Natural killer cell treated with Interleukin-12 subunit alpha and Interleukin-12 subunit beta and Interleukin-15 and Interleukin-18, amount 100 ng/mL, for 72 hours (primary cell): ENCODE results near the gene IGFBP3. TPM values are rescaled to one million over a fixed set of nuclear protein-coding genes. Genes with fewer than 3 reads are reported as not detected.

Source experiments
- ATAC-seq, 2 donors: fragments of 150-1000 bp; cut with Tn5 transposase in 1 of 2; sonication (Bioruptor Pico), chemical (Tn5 transposase) in 1 of 2; 2 replicates each; pipeline ENCODE4 v1.10.0; 2021
- DNase-seq: peaks from one replicate; pipeline ENCODE4 v3.0.0; 2022; ENCODE audit warnings: low spot score
- H3K27ac Mint-ChIP-seq, 2 donors: 1 replicate in 1 of 2; 2 replicates in 1 of 2; pipeline ENCODE4 v1.8.0; 2022; ENCODE audit warnings: mixed read lengths in 2 of 2, mild to moderate bottlenecking in 1 of 2, moderate library complexity in 1 of 2
- H3K27me3 Mint-ChIP-seq, 2 donors: 1 replicate in 1 of 2; 2 replicates in 1 of 2; pipeline ENCODE4 v1.8.0; 2022; ENCODE audit warnings: mixed read lengths in 2 of 2
- H3K36me3 Mint-ChIP-seq: one replicate; pipeline ENCODE4 v1.8.0; 2022; ENCODE audit warnings: mixed read lengths
- H3K4me1 Mint-ChIP-seq, 2 donors: 1 replicate in 1 of 2; 2 replicates in 1 of 2; pipeline ENCODE4 v1.8.0; 2022; ENCODE audit warnings: low read depth in 2 of 2, mixed read lengths in 2 of 2, mild to moderate bottlenecking in 1 of 2
- H3K4me3 Mint-ChIP-seq: one replicate; pipeline ENCODE4 v1.8.0; 2022; ENCODE audit warnings: mixed read lengths
- H3K9me3 Mint-ChIP-seq: 2 replicates; pipeline ENCODE4 v1.8.0; 2022; ENCODE audit warnings: mixed read lengths
- total RNA-seq, 2 donors: library from RNA; stranded (reverse); gene quantifications; one replicate each; pipeline ENCODE4 v1.2.3, GENCODE V29; 2022

The IGFBP3 gene
- total RNA-seq, 2 donors from 2014 or later = 1.7 TPM; not detected in 1

- no peak for DNase-seq
- Mint-ChIP-seq H3K27ac (no peak overlapping the region), H3K9me3 (no peaks in the 10 kb centered on the region), H3K4me3 (no peak overlapping the region), H3K36me3 (no peaks in the 10 kb centered on the region), H3K4me1 (peaks cover 10 to 24% of the 10 kb centered on the region in 2 donors), H3K27me3 (peaks cover 14 to 30% of the 10 kb centered on the region in 2 donors)
- no peak for ATAC-seq
Measured at GRCh38 chr7:45919231-45919784, 1.8 kb downstream of the IGFBP3 start.

GRCh38 chr7:45918556-45918955 is 2.5 kb downstream of the IGFBP3 start:
- Mint-ChIP-seq H3K4me1 (peaks cover 10 to 24% of the 10 kb centered on the region in 2 donors), H3K27ac (no peak overlapping the region), H3K27me3 (peaks cover 14 to 27% of the 10 kb centered on the region in 2 donors), H3K36me3 (no peaks in the 10 kb centered on the region), H3K9me3 (no peaks in the 10 kb centered on the region), H3K4me3 (no peak overlapping the region)
- ATAC-seq (no peak), DNase-seq (no peak)

- H3K4me1 Mint-ChIP-seq = peaks cover 3 to 16% of the 10 kb centered on the region in 2 donors
- ATAC-seq (peak in 1 of 2 donors; percentile 68), DNase-seq (peak; percentile 73)
- H3K27me3 Mint-ChIP-seq = peaks cover 7 to 20% of the 10 kb centered on the region in 2 donors
- no peaks in the 10 kb centered on the region for H3K36me3 Mint-ChIP-seq
- no peak overlapping the region for H3K4me3 Mint-ChIP-seq
- no peak overlapping the region for H3K27ac Mint-ChIP-seq
- no peaks in the 10 kb centered on the region for H3K9me3 Mint-ChIP-seq
Measured at GRCh38 chr7:45917658-45918057, 3.4 kb downstream of the IGFBP3 start.

- H3K36me3 Mint-ChIP-seq = no peaks in the 10 kb centered on the region
- DNase-seq = no peak
- ATAC-seq = no peak
- H3K4me1 Mint-ChIP-seq = peaks cover 0 to 10% of the 10 kb centered on the region in 2 donors
- H3K9me3 Mint-ChIP-seq = no peaks in the 10 kb centered on the region
- no peak overlapping the region for H3K4me3 Mint-ChIP-seq
- peaks cover 7 to 14% of the 10 kb centered on the region in 2 donors for H3K27me3 Mint-ChIP-seq
- H3K27ac Mint-ChIP-seq = no peak overlapping the region
Measured at GRCh38 chr7:45917064-45917463, 4.0 kb downstream of the IGFBP3 start.

GRCh38 chr7:45915606-45916005 is 5.5 kb downstream of the IGFBP3 start:
- DNase-seq (no peak), ATAC-seq (no peak)
- Mint-ChIP-seq H3K4me1 (peaks cover 0 to 8% of the 10 kb centered on the region in 2 donors), H3K36me3 (no peaks in the 10 kb centered on the region), H3K27ac (no peak overlapping the region), H3K27me3 (peaks cover 7 to 13% of the 10 kb centered on the region in 2 donors), H3K4me3 (no peak overlapping the region), H3K9me3 (no peaks in the 10 kb centered on the region)

- peaks cover 2 to 8% of the 10 kb centered on the region in 2 donors for H3K27me3 Mint-ChIP-seq
- H3K9me3 Mint-ChIP-seq = no peaks in the 10 kb centered on the region
- no peak overlapping the region for H3K4me3 Mint-ChIP-seq
- H3K4me1 Mint-ChIP-seq = peaks cover 0 to 2% of the 10 kb centered on the region in 2 donors
- H3K36me3 Mint-ChIP-seq = no peaks in the 10 kb centered on the region
- DNase-seq = no peak
- ATAC-seq = peak in 1 of 2 donors; percentile 12
- no peak overlapping the region for H3K27ac Mint-ChIP-seq
Measured at GRCh38 chr7:45914911-45915310, 6.2 kb downstream of the IGFBP3 start.

- H3K36me3 Mint-ChIP-seq = no peaks in the 10 kb centered on the region
- no peaks in the 10 kb centered on the region for H3K9me3 Mint-ChIP-seq
- H3K4me1 Mint-ChIP-seq = no peaks in the 10 kb centered on the region
- ATAC-seq = no peak
- no peak overlapping the region for H3K27ac Mint-ChIP-seq
- H3K4me3 Mint-ChIP-seq = no peak overlapping the region
- peaks cover 0 to 7% of the 10 kb centered on the region in 2 donors for H3K27me3 Mint-ChIP-seq
- DNase-seq = no peak
Measured at GRCh38 chr7:45912972-45913371, 8.1 kb downstream of the IGFBP3 start.

GRCh38 chr7:45911311-45911710 is 9.8 kb downstream of the IGFBP3 start:
- ATAC-seq (no peak), DNase-seq (no peak)
- no peak overlapping the region for H3K27ac Mint-ChIP-seq
- no peaks in the 10 kb centered on the region for H3K9me3 Mint-ChIP-seq
- H3K4me1 Mint-ChIP-seq = no peaks in the 10 kb centered on the region
- no peak overlapping the region for H3K4me3 Mint-ChIP-seq
- H3K36me3 Mint-ChIP-seq = no peaks in the 10 kb centered on the region
- H3K27me3 Mint-ChIP-seq = peaks cover 0 to 6% of the 10 kb centered on the region in 2 donors

GRCh38 chr7:45910855-45911254 is 10.2 kb downstream of the IGFBP3 start:
- DNase-seq (no peak), ATAC-seq (no peak)
- H3K27me3 Mint-ChIP-seq = peaks cover 0 to 1% of the 10 kb centered on the region in 2 donors
- H3K4me1 Mint-ChIP-seq = no peaks in the 10 kb centered on the region
- H3K9me3 Mint-ChIP-seq = no peaks in the 10 kb centered on the region
- H3K36me3 Mint-ChIP-seq = no peaks in the 10 kb centered on the region
- no peak overlapping the region for H3K27ac Mint-ChIP-seq
- no peak overlapping the region for H3K4me3 Mint-ChIP-seq

- no peak for DNase-seq
- no peak overlapping the region for H3K27ac Mint-ChIP-seq
- no peaks in the 10 kb centered on the region for H3K4me1 Mint-ChIP-seq
- no peak for ATAC-seq
- H3K27me3 Mint-ChIP-seq = no peaks in the 10 kb centered on the region
- H3K4me3 Mint-ChIP-seq = no peak overlapping the region
- no peaks in the 10 kb centered on the region for H3K9me3 Mint-ChIP-seq
- H3K36me3 Mint-ChIP-seq = no peaks in the 10 kb centered on the region
Measured at GRCh38 chr7:45909561-45909960, 11.5 kb downstream of the IGFBP3 start.

GRCh38 chr7:45902820-45903219 is 18.3 kb downstream of the IGFBP3 start:
- peaks cover 3% of the 10 kb centered on the region for H3K9me3 Mint-ChIP-seq
- no peak overlapping the region for H3K27ac Mint-ChIP-seq
- no peak for ATAC-seq
- H3K27me3 Mint-ChIP-seq = peaks cover 17 to 46% of the 10 kb centered on the region in 2 donors
- DNase-seq = no peak
- H3K4me1 Mint-ChIP-seq = no peaks in the 10 kb centered on the region
- no peaks in the 10 kb centered on the region for H3K36me3 Mint-ChIP-seq
- no peak overlapping the region for H3K4me3 Mint-ChIP-seq

- H3K4me1 Mint-ChIP-seq = no peaks in the 10 kb centered on the region
- peaks cover 3% of the 10 kb centered on the region for H3K9me3 Mint-ChIP-seq
- H3K36me3 Mint-ChIP-seq = no peaks in the 10 kb centered on the region
- no peak for DNase-seq
- H3K27me3 Mint-ChIP-seq = peaks cover 20 to 53% of the 10 kb centered on the region in 2 donors
- H3K27ac Mint-ChIP-seq = no peak overlapping the region
- H3K4me3 Mint-ChIP-seq = no peak overlapping the region
- no peak for ATAC-seq
Measured at GRCh38 chr7:45901566-45901965, 19.5 kb downstream of the IGFBP3 start.

- no peak overlapping the region for H3K27ac Mint-ChIP-seq
- no peaks in the 10 kb centered on the region for H3K4me1 Mint-ChIP-seq
- no peak for ATAC-seq
- H3K4me3 Mint-ChIP-seq = no peak overlapping the region
- H3K36me3 Mint-ChIP-seq = no peaks in the 10 kb centered on the region
- H3K9me3 Mint-ChIP-seq = peaks cover 3% of the 10 kb centered on the region
- peaks cover 41 to 75% of the 10 kb centered on the region in 2 donors for H3K27me3 Mint-ChIP-seq
- DNase-seq = no peak
Measured at GRCh38 chr7:45898222-45898621, 22.9 kb downstream of the IGFBP3 start.

- ATAC-seq (no peak), DNase-seq (no peak)
- Mint-ChIP-seq H3K27me3 (peaks cover 41 to 67% of the 10 kb centered on the region in 2 donors), H3K27ac (no peak overlapping the region), H3K9me3 (peaks cover 3% of the 10 kb centered on the region), H3K36me3 (no peaks in the 10 kb centered on the region), H3K4me1 (no peaks in the 10 kb centered on the region), H3K4me3 (no peak overlapping the region)
Measured at GRCh38 chr7:45897042-45897690, 23.9 kb downstream of the IGFBP3 start.
